Right cardiac atrium (tissue), 5 donors: Measurements from ENCODE around the gene GON7. TPM values are rescaled to one million over a fixed set of nuclear protein-coding genes. Genes with fewer than 3 reads are reported as not detected.
A peak's percentile ranks its signal among the peaks of the same experiment; 100 is the strongest.
"Not testable (repeated sequence)": the region's sequence is repeated elsewhere in the genome, so short reads cannot be mapped to it uniquely, and the experiment has no call there.

Experiments
- ATAC-seq, 2 donors: fragments of 200-7000 bp; cut with Tn5 transposase; one replicate each; pipeline versions ENCODE4 v1.8.0 to v1.9.1; 2020; ENCODE audit warnings: moderate library complexity in 2 of 2, mild to moderate bottlenecking in 1 of 2
- DNase-seq, 3 donors: peaks; one replicate each; pipeline ENCODE4 v3.0.0-alpha.2; 2020
- H3K27ac ChIP-seq: one replicate; pipeline ENCODE4 v1.5.1; 2013; ENCODE audit warnings: mild to moderate bottlenecking, low read length, control low read depth, moderate library complexity
- H3K27me3 ChIP-seq: one replicate; pipeline ENCODE4 v1.6.1; 2013; ENCODE audit not compliant: control insufficient read depth, insufficient read depth
- H3K4me1 ChIP-seq: one replicate; pipeline ENCODE4 v1.6.1; 2013; ENCODE audit warnings: low read length; ENCODE audit not compliant: control insufficient read depth, insufficient read depth
- H3K4me3 ChIP-seq: one replicate; pipeline ENCODE4 v1.5.1; 2013; ENCODE audit warnings: low read length, control low read depth
- H3K9me3 ChIP-seq: one replicate; pipeline ENCODE4 v1.6.1; 2013; ENCODE audit warnings: low read length; ENCODE audit not compliant: control insufficient read depth
- WGBS: extraction: QIAGEN DNeasy Blood & Tissue Kit; methylation state at CpG from one replicate; pipeline ENCODE4 v1.1.7; 2013; 5-methylcytosine and 5-hydroxymethylcytosine counted together
- intact Hi-C, 4 donors: fragments of 100-400 bp; cut with DNase I; formaldehyde crosslinking; loops; one replicate each; pipeline versions ENCODE4 v1.11.0 to v1.14.0; 2022 to 2023
- polyA plus RNA-seq: library from polyadenylated mRNA; stranded (reverse); fragments of 200-250 nt; gene quantifications from one replicate; pipeline ENCODE4 v1.2.3, GENCODE V29; 2013
- total RNA-seq, 4 donors: library from RNA; stranded (reverse); fragmentation: NEBNext Ultra II Directional; extraction: Animal tissue kit (Norgen Biotek cat#: 25700); gene quantifications; one replicate each; pipeline ENCODE4 v1.2.1, GENCODE V29; 2021
- donor health status: healthy with polysubstance abuse.
- donor health status: DM: no; HTN: yes; CAD: no.
- donor health status: DM: no; HTN: no; CAD: no.
- donor health status: DM: no; HTN: yes; CAD: no; lungs with severe emphysema.
- donor health status: DM: yes; HTN: yes; CAD: no.

The GON7 gene
- total and polyA plus RNA-seq, 5 donors: 10.2 to 26.7 (median 15.9) TPM

DNA sequence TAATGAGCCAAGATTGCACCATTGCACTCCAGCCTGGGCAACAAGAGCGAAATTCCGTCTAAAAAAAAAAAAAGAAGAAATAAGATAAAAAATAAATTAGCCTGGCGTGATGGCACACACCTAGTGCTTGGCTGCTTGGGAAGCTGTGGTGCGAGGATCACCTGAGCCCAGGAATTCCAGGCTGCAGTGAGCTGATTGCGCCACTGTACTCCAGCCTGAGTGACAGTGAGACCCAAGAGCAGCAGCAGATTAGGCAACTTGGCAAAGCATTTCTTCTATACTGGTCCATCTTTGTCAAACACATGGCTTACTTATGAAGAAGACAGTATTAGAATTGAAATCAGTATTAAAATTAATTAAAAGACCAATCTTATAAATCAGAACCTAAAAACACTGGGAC is 6.3 kb downstream of the GON7 start:
- ATAC-seq: no peak
- Histone ChIP-seq H3K4me1 (peaks cover 2% of the 10 kb centered on the region), H3K9me3 (no peaks in the 10 kb centered on the region), H3K27ac (no peak overlapping the region), H3K4me3 (no peak overlapping the region), H3K27me3 (no peaks in the 10 kb centered on the region)
- intact Hi-C loops: no loop called here
- DNase-seq: no peak
- WGBS: 92% methylated on average over 5 of the region's 5 CpGs

DNA sequence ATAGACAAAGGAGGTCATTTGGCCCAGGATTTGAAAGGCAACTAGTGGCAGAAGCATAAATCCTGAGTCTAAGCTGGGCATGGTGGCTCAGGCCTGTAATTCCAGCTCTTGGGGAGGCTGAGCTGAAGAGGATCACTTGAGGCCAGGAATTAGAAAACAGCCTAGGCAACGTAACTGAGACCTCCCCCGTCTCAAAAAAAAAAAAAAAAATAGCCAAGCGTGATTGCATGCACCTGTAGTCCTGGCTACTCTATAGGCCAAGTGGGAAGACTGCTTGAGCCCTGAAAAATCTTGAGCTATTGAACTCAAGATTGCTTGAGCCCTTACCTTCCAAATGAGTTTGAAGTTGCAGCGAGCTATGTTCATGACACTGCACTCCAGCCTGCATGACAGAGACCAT is 7.8 kb downstream of the GON7 start:
- H3K9me3 ChIP-seq: no peaks in the 10 kb centered on the region
- intact Hi-C loops: no loop called here
- no peak overlapping the region for H3K27ac ChIP-seq
- DNase-seq (no peak), ATAC-seq (no peak)
- no peaks in the 10 kb centered on the region for H3K27me3 ChIP-seq
- no peak overlapping the region for H3K4me3 ChIP-seq
- WGBS: 96% methylated on average over 4 of the region's 4 CpGs
- no peaks in the 10 kb centered on the region for H3K4me1 ChIP-seq

DNA sequence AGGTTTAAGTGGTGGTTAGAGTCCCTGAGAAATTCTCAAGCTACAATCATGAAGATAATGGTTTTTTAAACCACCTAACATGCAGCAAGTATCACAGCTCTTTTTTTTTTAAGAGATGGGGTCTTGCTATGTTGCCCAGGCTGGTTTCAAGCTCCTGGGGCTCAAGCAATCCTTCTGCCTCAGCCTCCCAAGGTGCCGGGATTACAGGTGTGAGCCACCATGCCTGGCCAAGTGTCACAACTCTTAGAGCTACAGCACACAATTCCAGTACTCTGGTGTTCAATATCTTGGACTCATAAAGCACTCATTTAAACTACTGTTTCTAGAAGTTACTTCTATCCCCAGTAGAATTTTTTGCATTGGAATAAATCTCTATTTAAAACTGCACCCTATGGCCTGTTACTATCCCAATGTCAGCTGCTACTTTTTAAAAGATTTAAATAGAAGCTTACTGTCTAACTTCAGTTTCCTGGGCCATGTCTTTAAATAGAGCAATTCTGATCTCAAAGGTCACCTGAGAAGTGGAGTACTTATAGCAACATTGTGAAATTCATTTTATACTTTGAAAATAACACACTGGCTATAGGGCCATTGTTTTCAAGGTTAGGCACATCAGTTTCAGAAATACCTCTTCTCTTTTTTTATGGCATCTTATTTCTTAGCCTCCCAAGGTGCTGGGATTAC is 11.4 kb downstream of the GON7 start:
- 88% methylated on average over 1 of the region's 1 CpG for WGBS
- intact Hi-C loops: no loop called here
- ATAC-seq (no peak), DNase-seq (no peak)
- Histone ChIP-seq H3K27me3 (no peaks in the 10 kb centered on the region), H3K9me3 (no peaks in the 10 kb centered on the region), H3K27ac (peak overlapping the region; percentile 27), H3K4me3 (no peak overlapping the region), H3K4me1 (no peaks in the 10 kb centered on the region)

DNA sequence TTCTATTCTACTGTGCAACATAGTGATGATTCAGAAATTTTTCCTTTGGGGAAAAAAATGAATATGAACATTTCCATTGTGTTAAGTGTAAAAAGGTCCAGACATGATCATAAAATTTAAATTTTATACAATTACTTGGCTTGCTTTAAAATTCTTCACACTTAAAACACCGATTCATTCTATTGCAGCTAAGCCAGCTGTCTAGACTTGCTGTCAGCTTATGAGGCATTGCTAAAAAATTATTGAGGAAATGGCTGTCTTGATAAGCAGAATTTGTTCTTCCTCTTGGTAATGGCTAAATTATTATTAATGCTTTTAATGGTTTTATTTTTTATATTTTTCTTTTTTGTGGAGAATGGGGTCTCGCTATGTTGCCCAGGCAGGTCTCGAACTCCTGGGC is 19.9 kb downstream of the GON7 start:
- Histone ChIP-seq H3K27ac (no peak overlapping the region), H3K4me1 (no peaks in the 10 kb centered on the region), H3K4me3 (no peak overlapping the region), H3K27me3 (no peaks in the 10 kb centered on the region), H3K9me3 (no peaks in the 10 kb centered on the region)
- WGBS: 97% methylated on average over 3 of the region's 3 CpGs
- intact Hi-C loops: no loop called here
- no peak for DNase-seq
- no peak for ATAC-seq

DNA sequence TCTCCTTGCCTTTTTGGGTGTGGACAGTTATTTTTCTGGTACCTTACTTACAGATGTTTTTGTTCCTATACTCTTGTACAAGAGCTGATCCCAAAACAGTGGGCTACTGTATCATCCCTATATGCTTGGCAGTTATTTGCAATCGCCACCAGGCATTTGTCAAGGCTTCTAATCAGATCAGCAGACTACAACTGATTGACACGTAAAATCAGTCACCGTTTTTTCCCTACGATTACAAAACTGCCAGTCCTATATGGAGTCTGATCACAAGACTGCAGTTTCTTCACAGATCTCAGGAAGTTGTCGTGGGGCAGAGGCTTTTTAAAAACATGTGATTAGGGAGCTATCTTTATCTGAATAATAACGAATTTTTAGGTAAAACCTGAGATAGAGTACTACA is 20.4 kb downstream of the GON7 start:
- no peak for ATAC-seq
- Histone ChIP-seq H3K9me3 (no peaks in the 10 kb centered on the region), H3K27me3 (no peaks in the 10 kb centered on the region), H3K4me1 (no peaks in the 10 kb centered on the region), H3K4me3 (no peak overlapping the region), H3K27ac (no peak overlapping the region)
- intact Hi-C loops: no loop called here
- no peak for DNase-seq
- 75% methylated on average over 6 of the region's 6 CpGs for WGBS

DNA sequence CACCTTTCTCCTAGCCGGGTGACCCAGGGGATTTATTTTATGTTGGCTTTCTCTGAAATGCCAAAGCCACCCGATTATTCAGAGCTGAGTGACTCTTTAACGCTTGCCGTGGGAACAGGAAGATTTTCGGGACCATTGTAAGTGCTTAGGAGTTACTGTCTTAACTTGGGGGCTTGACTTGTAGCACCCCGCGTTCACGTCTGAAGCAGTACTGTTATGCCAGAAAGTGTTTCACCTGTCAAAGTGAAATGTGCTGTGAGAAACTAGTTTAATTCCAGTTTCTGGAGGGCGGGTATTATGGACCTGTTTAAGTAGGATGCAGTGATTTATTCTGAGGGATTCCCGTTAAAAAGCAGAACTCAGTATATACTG is 21.5 kb downstream of the GON7 start:
- no peak for ATAC-seq
- peak overlapping the region; percentile 56 for H3K4me3 ChIP-seq
- H3K27me3 ChIP-seq: no peaks in the 10 kb centered on the region
- WGBS: 1% methylated on average over 10 of the region's 10 CpGs
- peak overlapping the region; percentile 59 for H3K27ac ChIP-seq
- intact Hi-C loops: no loop called here
- no peaks in the 10 kb centered on the region for H3K4me1 ChIP-seq
- no peak for DNase-seq
- no peaks in the 10 kb centered on the region for H3K9me3 ChIP-seq

DNA sequence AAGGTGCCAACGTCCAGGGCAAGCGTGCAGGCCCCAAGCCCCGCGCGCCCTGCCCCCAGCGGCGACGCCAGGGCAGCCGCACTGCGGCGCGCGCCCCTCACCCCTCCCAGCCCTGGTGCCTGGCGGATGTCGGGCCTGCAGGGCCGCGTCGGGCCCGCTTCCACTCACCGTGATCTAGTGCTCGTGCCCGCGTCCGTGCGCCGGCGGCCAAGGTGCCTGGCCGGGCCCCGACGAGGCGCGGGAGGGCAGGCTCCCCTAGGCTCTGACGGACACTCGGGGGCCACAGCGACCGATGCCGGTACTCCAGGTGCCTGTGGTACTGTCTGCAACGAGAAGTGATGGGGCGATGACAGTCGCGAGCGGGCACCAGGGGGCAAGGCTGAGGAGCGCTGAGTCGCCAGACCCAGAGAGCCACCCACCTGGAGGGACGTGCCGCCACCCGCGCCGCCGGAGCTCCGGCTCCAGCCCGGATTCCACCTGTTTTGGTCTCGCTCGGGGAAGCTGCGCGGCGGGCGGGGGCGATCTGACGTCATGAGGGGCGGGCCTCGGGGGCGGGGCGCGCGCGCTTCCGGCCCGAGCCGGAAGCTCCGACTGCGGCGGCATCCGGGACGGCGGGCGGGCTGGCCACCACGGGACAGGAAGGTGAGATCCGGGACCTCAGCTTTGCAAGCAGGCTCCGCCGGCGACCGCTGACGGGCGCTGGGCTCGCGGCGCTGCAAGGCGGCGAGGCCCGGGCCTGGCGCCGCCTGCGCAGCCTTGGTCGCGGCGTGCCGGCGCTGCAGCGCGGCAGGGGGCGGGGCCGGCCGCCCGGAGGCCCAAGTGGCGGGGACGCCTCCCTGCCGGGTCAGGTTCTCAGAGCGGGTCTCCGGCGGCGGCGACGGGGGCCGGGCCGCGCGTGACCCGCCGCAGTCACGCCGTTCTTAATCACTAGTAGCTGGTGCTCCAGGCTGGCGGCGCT is 22.2 kb downstream of the GON7 start, which contains the start of the genes LYSET and MOAP1:
LYSET (plus strand) TSS at position 927 of the 958 bp plus-strand sequence. CDS start 89 bp downstream, outside the sequence.
MOAP1 (minus strand) TSS at position 507 of the 958 bp plus-strand sequence. CDS start 655 bp downstream, outside the sequence.
- intact Hi-C loops: no loop called here
- H3K27me3 ChIP-seq: no peaks in the 10 kb centered on the region
- peak within 1 kb of the TSS; percentile 59 for H3K27ac ChIP-seq
- H3K4me3 ChIP-seq: peak within 1 kb of the TSS; percentile 56
- ATAC-seq: peak; percentile 96 to 97
- peak; percentile 88 to 95 (median 95) for DNase-seq
- H3K4me1 ChIP-seq: no peaks in the 10 kb centered on the region
- WGBS: under 1% methylated on average over 124 of the region's 124 CpGs
- no peaks in the 10 kb centered on the region for H3K9me3 ChIP-seq

DNA sequence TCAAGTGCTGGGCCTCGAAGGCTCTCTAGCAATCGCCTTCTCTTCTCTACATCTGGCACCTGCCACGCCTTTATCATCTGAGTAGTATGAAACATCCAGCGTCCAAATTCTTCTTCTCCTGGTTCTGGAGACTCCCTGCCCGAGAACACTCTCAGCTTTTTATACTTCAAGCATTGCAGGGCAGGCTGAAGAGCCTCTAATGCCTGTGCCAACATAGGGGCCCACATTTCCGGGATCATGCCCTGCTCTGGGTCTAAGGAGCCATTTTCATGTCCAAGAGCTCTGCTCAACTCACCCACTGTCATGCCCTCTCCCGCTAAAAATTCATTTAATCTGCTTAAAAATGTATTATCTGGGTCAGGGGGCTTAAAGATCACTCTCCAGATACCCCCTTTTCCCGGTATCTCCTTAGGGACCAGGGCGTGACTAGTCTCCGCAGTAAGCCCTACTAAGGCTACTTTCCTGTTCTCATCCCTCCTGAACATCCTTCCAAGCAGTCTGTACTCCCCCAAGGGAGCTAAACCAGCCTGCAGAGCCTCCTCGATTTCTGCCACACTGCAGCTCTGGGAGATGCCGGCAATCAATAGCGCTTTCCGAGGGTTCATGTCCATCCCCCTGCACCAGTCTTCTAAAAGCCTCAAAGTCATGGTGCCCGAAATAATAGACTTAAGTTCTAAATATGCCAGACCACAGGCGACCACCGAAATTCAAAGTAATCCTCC is 23.1 kb downstream of the GON7 start:
- DNase-seq (no peak), ATAC-seq (no peak)
- H3K4me3 ChIP-seq: peak overlapping the region; percentile 56
- H3K4me1 ChIP-seq: no peaks in the 10 kb centered on the region
- WGBS: 42% methylated on average over 17 of the region's 17 CpGs
- no peaks in the 10 kb centered on the region for H3K27me3 ChIP-seq
- H3K27ac ChIP-seq: peak overlapping the region; percentile 55
- H3K9me3 ChIP-seq: no peaks in the 10 kb centered on the region
- intact Hi-C loops: no loop called here

DNA sequence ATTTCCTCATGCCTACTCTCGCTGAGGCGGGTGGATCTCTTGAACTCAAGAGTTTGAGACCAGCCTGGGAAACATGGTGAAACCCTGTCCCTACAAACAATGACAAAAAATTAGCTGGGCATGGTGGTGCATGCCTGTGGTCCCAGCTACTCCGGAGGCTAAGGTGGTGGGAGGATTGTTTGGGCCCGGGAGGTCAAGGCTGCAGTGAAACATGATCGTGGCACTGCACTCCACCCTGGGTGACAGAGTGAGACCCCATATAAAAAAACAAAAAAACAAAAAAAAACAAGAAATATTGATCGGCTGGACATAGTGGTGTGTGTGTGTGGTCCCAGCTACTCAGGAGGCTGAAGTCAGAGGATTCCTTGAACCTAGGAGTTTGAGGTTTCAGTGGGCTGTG is 31.4 kb downstream of the GON7 start:
- Histone ChIP-seq H3K27ac (no peak overlapping the region), H3K27me3 (no peaks in the 10 kb centered on the region), H3K4me1 (no peaks in the 10 kb centered on the region), H3K4me3 (no peak overlapping the region), H3K9me3 (no peaks in the 10 kb centered on the region)
- intact Hi-C loops: no loop called here
- ATAC-seq: no peak
- WGBS: 87% methylated on average over 6 of the region's 6 CpGs
- DNase-seq: no peak

DNA sequence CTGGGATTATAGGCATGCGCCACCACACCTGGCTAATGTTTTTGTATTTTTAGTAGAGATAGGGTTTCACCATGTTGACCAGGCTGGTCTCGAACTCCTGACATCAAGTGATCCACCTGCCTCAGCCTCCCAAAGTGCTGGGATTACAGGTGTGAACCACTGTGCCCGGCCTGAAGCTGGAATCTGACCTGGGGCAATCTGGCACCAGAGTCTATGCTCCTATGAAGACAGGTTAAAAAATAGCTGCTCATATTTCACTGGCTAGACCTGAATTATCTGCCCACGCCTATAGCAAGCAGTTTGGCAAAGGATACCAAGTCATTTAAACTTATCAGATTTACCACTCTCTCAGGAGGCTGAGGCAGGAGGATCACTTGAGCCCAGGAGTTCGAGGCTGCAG is 32.1 kb downstream of the GON7 start:
- 78% methylated on average over 5 of the region's 5 CpGs for WGBS
- DNase-seq, H3K27me3 ChIP-seq, H3K9me3 ChIP-seq, ATAC-seq, H3K4me3 ChIP-seq, H3K27ac ChIP-seq, H3K4me1 ChIP-seq, intact Hi-C loops: not testable (repeated sequence)
